H1 (cell line): ENCODE measurements around the gene RNF38. TPM values are rescaled to one million over a fixed set of nuclear protein-coding genes. Genes with fewer than 3 reads are reported as not detected.

Source experiments
- CTCF ChIA-PET: fragments of 300-600 bp; sonication (Branson Sonifier 250); formaldehyde crosslinking; loops from one replicate; lab custom pipeline; 2021; ENCODE audit not compliant: partially characterized antibody; lab: Charles Lee
- POLR2A ChIA-PET: fragments of 300-600 bp; sonication (Branson Sonifier 250); formaldehyde crosslinking; loops from one replicate; lab custom pipeline; 2021; ENCODE audit warnings: inconsistent platforms; ENCODE audit not compliant: partially characterized antibody; lab: Charles Lee
- DNase-seq, 2 experiments: peaks; one replicate each; pipeline versions ENCODE4 v3.0.0 to v3.0.0-alpha.2; 2010 to 2022; ENCODE audit warnings: low spot score in 2 of 2, low read depth in 1 of 2, mixed read lengths in 1 of 2
- FAIRE-seq: peaks from 2 replicates; lab custom pipeline; 2011; peaks lifted over from hg19 to GRCh38; lab: Jason Lieb, UNC
- H2AFZ ChIP-seq: 2 replicates; pipeline ENCODE4 v1.8.1; 2012; ENCODE audit warnings: low read length, inconsistent platforms
- H2AK5ac ChIP-seq: 2 replicates; pipeline ENCODE4 v1.6.1; 2013; ENCODE audit warnings: low read depth, low read length
- H2BK120ac ChIP-seq: replicated peaks from 2 replicates; pipeline ENCODE3; 2013; ENCODE audit warnings: low read depth, low read length, inconsistent platforms
- H2BK12ac ChIP-seq: 2 replicates; pipeline ENCODE4 v1.6.1; 2013; ENCODE audit warnings: low read depth, low read length
- H2BK15ac ChIP-seq: 2 replicates; pipeline ENCODE4 v1.6.1; 2013; ENCODE audit warnings: low read length
- H2BK20ac ChIP-seq: 2 replicates; pipeline ENCODE4 v1.6.1; 2013; ENCODE audit warnings: low read length
- H2BK5ac ChIP-seq: 2 replicates; pipeline ENCODE4 v1.6.1; 2013; ENCODE audit warnings: low read depth, low read length
- H3K14ac ChIP-seq: 2 replicates; pipeline ENCODE4 v1.6.1; 2013; ENCODE audit warnings: inconsistent platforms; ENCODE audit not compliant: insufficient read length
- H3K18ac ChIP-seq: 2 replicates; pipeline ENCODE4 v1.6.1; 2013; ENCODE audit warnings: low read length; ENCODE audit errors: extremely low read depth
- H3K23ac ChIP-seq: 2 replicates; pipeline ENCODE4 v1.6.1; 2013; ENCODE audit warnings: inconsistent platforms; ENCODE audit not compliant: insufficient read length
- H3K23me2 ChIP-seq: 2 replicates; pipeline ENCODE4 v1.6.1; 2013; ENCODE audit warnings: low read depth, low read length
- H3K27ac ChIP-seq: 2 replicates; pipeline ENCODE4 v1.6.1; 2011; ENCODE audit warnings: low read depth, low read length, inconsistent platforms
- H3K27me3 ChIP-seq, 4 experiments: replicated peaks in 1 of 4; 1 replicate in 1 of 4; 2 replicates in 3 of 4; pipeline versions ENCODE4 v1.6.1 to v1.8.1; 2011 to 2013; ENCODE audit warnings: low read length in 3 of 4, mild to moderate bottlenecking in 3 of 4, inconsistent platforms in 2 of 4, mixed read lengths in 2 of 4, moderate library complexity in 1 of 4; ENCODE audit not compliant: control insufficient read depth in 3 of 4, insufficient read depth in 3 of 4; ENCODE audit errors: extremely low read depth in 1 of 4
- H3K36me3 ChIP-seq, 4 experiments: 2 replicates each; pipeline versions ENCODE4 v1.6.1 to v1.8.1; 2011 to 2013; ENCODE audit warnings: mild to moderate bottlenecking in 4 of 4, low read length in 3 of 4, moderate library complexity in 2 of 4, control low read depth in 1 of 4, inconsistent platforms in 1 of 4; ENCODE audit not compliant: insufficient read depth in 4 of 4, control insufficient read depth in 2 of 4
- H3K4ac ChIP-seq: replicated peaks from 2 replicates; pipeline ENCODE3; 2013; ENCODE audit warnings: low read length, low read depth, mixed read lengths, inconsistent platforms; ENCODE audit not compliant: insufficient read length
- H3K4me1 ChIP-seq, 4 experiments: replicated peaks in 1 of 4; 1 replicate in 1 of 4; 2 replicates in 3 of 4; pipeline versions ENCODE4 v1.6.1 to v1.8.1; 2011 to 2013; ENCODE audit warnings: low read length in 3 of 4, inconsistent platforms in 2 of 4, mixed read lengths in 1 of 4; ENCODE audit not compliant: insufficient read depth in 4 of 4, control insufficient read depth in 3 of 4
- H3K4me2 ChIP-seq, 2 experiments: 2 replicates each; pipeline versions ENCODE4 v1.6.1 to v1.8.1; 2011 to 2013; ENCODE audit warnings: low read depth in 2 of 2, low read length in 2 of 2, control low read depth in 1 of 2, inconsistent platforms in 1 of 2, mild to moderate bottlenecking in 1 of 2; ENCODE audit not compliant: insufficient read depth in 1 of 2
- H3K4me3 ChIP-seq, 4 experiments: fragments of 200-600, 300-600 bp in 1 of 4; sonication (generic), shearing (Covaris generic), sonication (Bioruptor Twin) in 1 of 4; 2 replicates each; pipeline versions ENCODE4 v1.5.1 to v1.8.1; 2011 to 2016; ENCODE audit warnings: low read length in 4 of 4, low read depth in 3 of 4, control low read depth in 2 of 4, inconsistent platforms in 2 of 4, mild to moderate bottlenecking in 2 of 4, mixed read lengths in 1 of 4, moderate library complexity in 1 of 4; ENCODE audit not compliant: insufficient read depth in 2 of 4; ENCODE audit errors: extremely low read depth in 1 of 4
- H3K56ac ChIP-seq: replicated peaks from 2 replicates; pipeline ENCODE3; 2013; ENCODE audit warnings: low read depth, mild to moderate bottlenecking, mixed read lengths, low read length, inconsistent platforms; ENCODE audit not compliant: insufficient read length
- H3K79me1 ChIP-seq: 2 replicates; pipeline ENCODE4 v1.6.1; 2013; ENCODE audit warnings: low read depth, low read length, control low read depth
- H3K79me2 ChIP-seq, 2 experiments: 2 replicates each; pipeline versions ENCODE4 v1.6.1 to v1.8.1; 2012 to 2013; ENCODE audit warnings: low read length in 2 of 2, mild to moderate bottlenecking in 2 of 2, inconsistent platforms in 1 of 2; ENCODE audit not compliant: insufficient read depth in 2 of 2, control insufficient read depth in 1 of 2
- H3K9ac ChIP-seq, 4 experiments: replicated peaks in 1 of 4; 1 replicate in 1 of 4; 2 replicates in 3 of 4; pipeline versions ENCODE4 v1.6.1 to v1.8.1; 2011 to 2013; ENCODE audit warnings: low read depth in 3 of 4, low read length in 3 of 4, control low read depth in 2 of 4, mild to moderate bottlenecking in 2 of 4, moderate library complexity in 2 of 4, inconsistent platforms in 1 of 4; ENCODE audit errors: extremely low read depth in 1 of 4
- H3K9me3 ChIP-seq, 2 experiments: 2 replicates each; pipeline versions ENCODE4 v1.6.1 to v1.8.1; 2012 to 2013; ENCODE audit warnings: mild to moderate bottlenecking in 2 of 2, moderate library complexity in 2 of 2, control low read depth in 1 of 2, inconsistent platforms in 1 of 2, low read depth in 1 of 2, low read length in 1 of 2, mixed read lengths in 1 of 2; ENCODE audit not compliant: insufficient read depth in 2 of 2
- H4K20me1 ChIP-seq, 2 experiments: replicated peaks in 1 of 2; 2 replicates each; pipeline versions ENCODE3 to v1.8.1; 2011 to 2013; ENCODE audit warnings: inconsistent platforms in 2 of 2, low read length in 2 of 2, mild to moderate bottlenecking in 1 of 2; ENCODE audit not compliant: insufficient read depth in 2 of 2, control insufficient read depth in 1 of 2
- H4K5ac ChIP-seq: 2 replicates; pipeline ENCODE4 v1.6.1; 2013; ENCODE audit warnings: low read length, low read depth, mixed read lengths, inconsistent platforms; ENCODE audit not compliant: insufficient read length
- H4K8ac ChIP-seq: 2 replicates; pipeline ENCODE4 v1.8.0; 2013; ENCODE audit warnings: mild to moderate bottlenecking, moderate library complexity, low read length, inconsistent platforms; ENCODE audit not compliant: insufficient read depth; ENCODE audit errors: extremely low read depth
- H4K91ac ChIP-seq: replicated peaks from 2 replicates; pipeline ENCODE3; 2013; ENCODE audit warnings: low read length, mixed read lengths, inconsistent platforms; ENCODE audit not compliant: insufficient read length
- CBX5 ChIP-seq: fragments of 300-800, 300-1000 bp; sonication (generic); IDR thresholded peaks from 2 replicates; pipeline ENCODE4 v1.7.1; 2016; ENCODE audit warnings: antibody characterized with exemption, low read length, low read depth
- CHD2 ChIP-seq: IDR thresholded peaks from 2 replicates; pipeline ENCODE4 v1.6.1; 2012; ENCODE audit warnings: low read length, improper control_type of control experiment
- EP300 ChIP-seq, 2 experiments: IDR thresholded peaks; 1 replicate in 1 of 2; 2 replicates in 1 of 2; pipeline ENCODE4 v1.6.1; 2011 to 2012; ENCODE audit warnings: low read depth in 2 of 2, low read length in 2 of 2, mild to moderate bottlenecking in 2 of 2, borderline replicate concordance in 1 of 2, inconsistent platforms in 1 of 2, moderate library complexity in 1 of 2
- JUN ChIP-seq: IDR thresholded peaks from 2 replicates; pipeline ENCODE4 v1.6.1; 2011; ENCODE audit warnings: low read depth, mild to moderate bottlenecking, improper control_type of control experiment, low read length
- KDM4A ChIP-seq: IDR thresholded peaks from one replicate; pipeline ENCODE4 v1.7.1; 2012; ENCODE audit warnings: low read depth, mild to moderate bottlenecking, moderate library complexity, low read length, inconsistent platforms; ENCODE audit not compliant: severe bottlenecking
- SP2 ChIP-seq: IDR thresholded peaks from 2 replicates; pipeline ENCODE4 v1.6.1; 2012; ENCODE audit warnings: mild to moderate bottlenecking, low read length, inconsistent platforms
- TEAD4 ChIP-seq: IDR thresholded peaks from 2 replicates; pipeline ENCODE4 v1.6.1; 2012; ENCODE audit warnings: low read depth, low read length, inconsistent platforms, mixed read lengths
- ZNF274 ChIP-seq: IDR thresholded peaks from 2 replicates; pipeline ENCODE4 v1.7.0; 2012; ENCODE audit warnings: low read length, borderline replicate concordance; ENCODE audit errors: extremely low read depth
- WGBS, 2 experiments: shearing (Covaris generic) in 1 of 2; methylation state at CpG; one replicate each; pipeline versions ENCODE4 v1.1.6 to v1.1.7; 2013 to 2015; ENCODE audit warnings: low lambda C conversion rate in 2 of 2, mixed read lengths in 2 of 2, inconsistent platforms in 1 of 2, low coverage in 1 of 2, missing lambda C conversion rate in 1 of 2; ENCODE audit not compliant: insufficient replicate concordance in 2 of 2, insufficient coverage in 1 of 2, insufficient read length in 1 of 2; ENCODE audit errors: extremely low coverage in 1 of 2, missing lambda C conversion rate in 1 of 2; 5-methylcytosine and 5-hydroxymethylcytosine counted together
- polyA plus RNA-seq, 7 experiments: library from polyadenylated mRNA; depleted of rRNA in 3 of 7; stranded (reverse) in 5 of 7; unstranded in 2 of 7; fragments of >200 nt in 5 of 7; fragments of 200-250 nt in 2 of 7; gene quantifications; 1 replicate in 5 of 7; 2 replicates in 1 of 7; 4 replicates in 1 of 7; pipeline versions ENCODE4 v1.2.1 to v1.2.3, GENCODE V29; 2011 to 2013; ENCODE audit warnings: missing spikeins in 2 of 7, mixed read lengths in 2 of 7
- total RNA-seq: library from RNA; stranded (reverse); fragmentation: NEBNext Ultra II Directional; extraction: Animal tissue kit (Norgen Biotek cat#: 25700); gene quantifications from 2 replicates; pipeline ENCODE4 v1.2.1, GENCODE V29; 2021
- TF ChIP-seq, protein P1 (sequence below): IDR thresholded peaks from 2 replicates; pipeline ENCODE4 v1.6.1; 2011; ENCODE audit warnings: low read length, improper control_type of control experiment

The RNF38 gene
- total and polyA plus RNA-seq, 2 of the 8 experiments (the other 6 are each of a cell fraction or from before 2014, with no cell fraction given): 54.9 to 60.9 TPM

- DNase-seq: no peak
- H3K4ac ChIP-seq: no peak overlapping the region
These were observed 7.6 kb downstream of the RNF38 start for GRCh38 chr9:36392489-36392888.

More at GRCh38 chr9:36392489-36392888, 7.6 kb downstream of the RNF38 start:
- H4K8ac ChIP-seq: no peak overlapping the region
- H3K4me2 ChIP-seq: peak overlapping the region in 1 of 2 experiments; percentile 20; a peak in 1 of 4 replicates
- no peak overlapping the region for H3K14ac ChIP-seq
- H2BK20ac ChIP-seq: no peak overlapping the region
- peaks cover 6% of the 10 kb centered on the region for H3K79me1 ChIP-seq
- no peak overlapping the region for H2AK5ac ChIP-seq
- H4K5ac ChIP-seq: no peak overlapping the region
- FAIRE-seq: no peak
- ChIA-PET POLR2A (interaction anchor here (1.3 to 1.7 kb wide), 2 partner anchors 8 to 11 kb away, joined by 3 to 9 read pairs; no protein-coding TSS in a partner anchor), CTCF (interaction anchor here (0.9 to 1.8 kb wide), 3 partner anchors 15 to 175 kb away, joined by 3 to 7 read pairs (median 5); no protein-coding TSS in a partner anchor)
- peaks cover 0 to 8% (median 5%) of the 10 kb centered on the region in 4 experiments; a peak in 2 of 7 replicates for H3K4me1 ChIP-seq
- peaks cover 7 to 13% of the 10 kb centered on the region in 2 experiments for H4K20me1 ChIP-seq
- H3K23ac ChIP-seq: no peak overlapping the region
- peaks cover 0 to 7% (median 0%) of the 10 kb centered on the region in 4 experiments; a peak in 1 of 8 replicates for H3K36me3 ChIP-seq
- H3K18ac ChIP-seq: no peak overlapping the region
- no peak overlapping the region for H2BK120ac ChIP-seq
- H3K23me2 ChIP-seq: no peaks in the 10 kb centered on the region
- no peak overlapping the region for H3K4me3 ChIP-seq
- H2BK5ac ChIP-seq: no peak overlapping the region
- H2BK15ac ChIP-seq: no peak overlapping the region
- no peaks in the 10 kb centered on the region for H3K27me3 ChIP-seq
- no peak overlapping the region for H3K56ac ChIP-seq
- H4K91ac ChIP-seq: no peak overlapping the region
- no peak overlapping the region for H2BK12ac ChIP-seq
- H2AFZ ChIP-seq: no peak overlapping the region
- no peaks in the 10 kb centered on the region for H3K9me3 ChIP-seq
- no peak overlapping the region for H3K27ac ChIP-seq
- 94% methylated on average over 1 of the region's 1 CpG; no CpG with 5 or more reads in 1 of the 2 experiments for WGBS, 2 experiments
- H3K9ac ChIP-seq: no peak overlapping the region
- TF ChIP-seq KDM4A (no peak), CHD2 (no peak), SP2 (no peak), TEAD4 (no peak), JUN (no peak), ZNF274 (no peak), EP300 (IDR thresholded peaks at IDR 0.05; ENCODE audit: borderline replicate concordance in 1 of 2, low read depth in 2 of 2, low read length in 2 of 2) (no peak), CBX5 (no peak)
- TF ChIP-seq, protein P1, sequence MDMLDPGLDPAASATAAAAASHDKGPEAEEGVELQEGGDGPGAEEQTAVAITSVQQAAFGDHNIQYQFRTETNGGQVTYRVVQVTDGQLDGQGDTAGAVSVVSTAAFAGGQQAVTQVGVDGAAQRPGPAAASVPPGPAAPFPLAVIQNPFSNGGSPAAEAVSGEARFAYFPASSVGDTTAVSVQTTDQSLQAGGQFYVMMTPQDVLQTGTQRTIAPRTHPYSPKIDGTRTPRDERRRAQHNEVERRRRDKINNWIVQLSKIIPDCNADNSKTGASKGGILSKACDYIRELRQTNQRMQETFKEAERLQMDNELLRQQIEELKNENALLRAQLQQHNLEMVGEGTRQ: no peak
- H3K79me2 ChIP-seq: peaks cover 14 to 97% of the 10 kb centered on the region in 2 experiments
